Lung (tissue), 12 donors: Measurements from ENCODE around the gene TNFRSF19. TPM values are rescaled to one million over a fixed set of nuclear protein-coding genes. Genes with fewer than 3 reads are reported as not detected.

Experiments
- ATAC-seq: fragments of 200-7000 bp; cut with Tn5 transposase; one replicate; pipeline ENCODE4 v1.9.1; 2020; ENCODE audit warnings: moderate number of reproducible peaks; ENCODE audit not compliant: insufficient read depth, low FRiP score
- DNase-seq, 3 donors: peaks; one replicate each; pipeline ENCODE4 v3.0.0-alpha.2; 2013 to 2017
- H3K27ac ChIP-seq, 2 donors: one replicate each; pipeline ENCODE4 v1.5.1; 2013; ENCODE audit warnings: mild to moderate bottlenecking in 2 of 2, moderate library complexity in 2 of 2, control low read depth in 1 of 2, inconsistent platforms in 1 of 2, low read depth in 1 of 2, low read length in 1 of 2
- H3K27me3 ChIP-seq, 3 donors: one replicate each; pipeline ENCODE4 v1.5.1; 2013; ENCODE audit warnings: low read length in 2 of 3; ENCODE audit not compliant: control insufficient read depth in 3 of 3, insufficient read depth in 3 of 3
- H3K36me3 ChIP-seq, 4 donors: one replicate each; pipeline ENCODE4 v1.5.1; 2013; ENCODE audit warnings: low read length in 4 of 4, mild to moderate bottlenecking in 1 of 4, moderate library complexity in 1 of 4; ENCODE audit not compliant: control insufficient read depth in 4 of 4, insufficient read depth in 4 of 4
- H3K4me1 ChIP-seq, 5 donors: one replicate each; pipeline ENCODE4 v1.5.1; 2013; ENCODE audit warnings: low read length in 5 of 5, mild to moderate bottlenecking in 2 of 5, moderate library complexity in 1 of 5; ENCODE audit not compliant: control insufficient read depth in 5 of 5, insufficient read depth in 5 of 5
- H3K4me3 ChIP-seq: one replicate; pipeline ENCODE4 v1.5.1; 2013; ENCODE audit warnings: mild to moderate bottlenecking, control low read depth, moderate library complexity
- H3K9ac ChIP-seq, 2 donors: one replicate each; pipeline ENCODE4 v1.5.1; 2013; ENCODE audit warnings: low read length in 2 of 2, control low read depth in 1 of 2; ENCODE audit not compliant: insufficient read depth in 1 of 2
- H3K9me3 ChIP-seq, 4 donors: one replicate each; pipeline ENCODE4 v1.5.1; 2013; ENCODE audit warnings: low read length in 3 of 4, mild to moderate bottlenecking in 1 of 4, moderate library complexity in 1 of 4; ENCODE audit not compliant: control insufficient read depth in 4 of 4, insufficient read depth in 3 of 4
- CTCF ChIP-seq: IDR thresholded peaks from 2 replicates; pipeline ENCODE4 v1.5.1; 2012; ENCODE audit warnings: mild to moderate bottlenecking; ENCODE audit errors: control extremely low read depth, extremely low read depth
- WGBS, 2 donors: extraction: QIAGEN DNeasy Blood & Tissue Kit; methylation state at CpG; one replicate each; pipeline ENCODE4 v1.1.7; 2013; 5-methylcytosine and 5-hydroxymethylcytosine counted together
- polyA plus RNA-seq, 2 donors: library from polyadenylated mRNA; stranded (reverse); fragments of 200-250 nt; gene quantifications; one replicate each; pipeline ENCODE4 v1.2.1, GENCODE V29; 2013
- total RNA-seq, 2 donors: library from RNA; depleted of rRNA in 1 of 2; stranded (reverse); fragments of >200 nt in 1 of 2; gene quantifications; one replicate each; pipeline ENCODE4 v1.2.1, GENCODE V29; 2014 to 2021
- donor health status: control.
- donor health status: control.
- donor health status: Bipolar disorder and iron deficiency.
- donor health status: healthy.
- donor health status: DM: yes; HTN: yes; CAD: no.

TNFRSF19 gene
- total and polyA plus RNA-seq, 4 donors: 9.5 to 68.0 (median 34.7) TPM

GRCh38 chr13:23690668-23691067, 120.5 kb downstream of the TNFRSF19 start:
- DNase-seq (no peak), ATAC-seq (no peak)
- Histone ChIP-seq H3K27ac (no peak overlapping the region), H3K36me3 (no peaks in the 10 kb centered on the region), H3K27me3 (no peaks in the 10 kb centered on the region), H3K4me1 (peaks cover 0 to 10% (median 0%) of the 10 kb centered on the region in 5 donors), H3K9ac (no peak overlapping the region), H3K4me3 (no peak overlapping the region), H3K9me3 (no peaks in the 10 kb centered on the region)
- WGBS, 2 donors: 85 to 89% methylated on average over 3 of the region's 3 CpGs
- no peak for TF ChIP-seq CTCF

DNA sequence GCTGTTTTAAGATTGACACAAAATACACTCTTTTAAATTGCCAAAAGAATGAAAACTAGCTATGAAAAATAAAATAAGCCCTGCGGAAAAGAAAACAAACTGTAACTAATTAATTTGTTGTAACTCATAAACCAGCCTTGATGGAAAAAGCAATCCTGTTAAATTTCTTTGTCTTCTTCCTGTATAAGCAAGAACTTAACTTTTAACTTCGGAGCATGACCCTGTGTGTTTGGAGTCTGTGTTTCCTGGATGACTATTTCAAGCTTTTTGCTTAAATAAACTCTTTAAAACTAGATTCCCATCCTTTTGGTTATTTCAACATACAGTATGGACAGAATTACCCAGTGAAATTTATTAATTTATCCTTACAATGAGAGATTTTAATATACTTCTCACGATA, 122.6 kb downstream of the TNFRSF19 start:
- 76 to 78% methylated on average over 3 of the region's 3 CpGs for WGBS, 2 donors
- H3K27me3 ChIP-seq: no peaks in the 10 kb centered on the region
- no peaks in the 10 kb centered on the region for H3K9me3 ChIP-seq
- H3K4me1 ChIP-seq: peaks cover 0 to 20% (median 3%) of the 10 kb centered on the region in 5 donors
- H3K9ac ChIP-seq: no peak overlapping the region
- H3K27ac ChIP-seq: no peak overlapping the region
- ATAC-seq: no peak
- no peaks in the 10 kb centered on the region for H3K36me3 ChIP-seq
- no peak for DNase-seq
- TF ChIP-seq CTCF: no peak
- H3K4me3 ChIP-seq: no peak overlapping the region

DNA sequence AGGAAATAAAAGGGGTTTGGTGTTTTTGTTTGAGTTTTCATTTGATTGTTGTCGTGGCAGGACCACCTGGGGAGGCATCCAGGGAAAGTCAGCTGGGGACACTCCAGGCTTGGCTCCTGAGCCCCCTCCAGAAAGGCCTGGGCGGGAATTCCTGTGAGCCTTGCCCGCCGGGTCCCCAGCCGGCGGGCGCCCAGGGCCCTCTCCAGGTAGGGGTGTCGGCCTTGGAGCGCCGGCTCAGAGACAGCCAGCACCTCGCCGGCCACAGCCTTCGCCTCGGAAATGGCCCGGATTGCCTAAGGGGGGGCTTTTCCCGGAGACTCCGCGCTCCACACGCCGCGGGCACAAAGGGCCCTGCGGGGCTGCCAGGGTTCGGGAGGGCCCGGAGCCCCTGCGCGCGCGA, 125.0 kb downstream of the TNFRSF19 start:
- Histone ChIP-seq H3K4me1 (peaks cover 0 to 26% (median 3%) of the 10 kb centered on the region in 5 donors), H3K27ac (no peak overlapping the region), H3K27me3 (no peaks in the 10 kb centered on the region), H3K9me3 (no peaks in the 10 kb centered on the region), H3K4me3 (no peak overlapping the region), H3K9ac (no peak overlapping the region), H3K36me3 (no peaks in the 10 kb centered on the region)
- no peak for DNase-seq
- TF ChIP-seq CTCF: no peak
- no peak for ATAC-seq
- 86 to 87% methylated on average over 23 to 28 of the region's 28 CpGs for whole genome bisulfite sequencing, 2 donors
